K562 (cell line): ENCODE measurements around the gene DPP8. TPM values are rescaled to one million over a fixed set of nuclear protein-coding genes. Genes with fewer than 3 reads are reported as not detected.

ENCODE experiments used
- ATAC-seq: fragments of 200-7000 bp; cut with Tn5 transposase; 3 replicates; pipeline ENCODE4 v1.9.1; 2020; ENCODE audit warnings: moderate library complexity
- BruUV-seq: library from RNA; stranded (reverse); fragments of 400-500 nt; replicated peaks from 2 replicates; lab custom pipeline; 2021; lab: Mats Ljungman, UMichigan
- CTCF ChIA-PET: fragments of 300-600 bp; formaldehyde crosslinking; extraction: SDS; loops from one replicate; lab custom pipeline; 2021; ENCODE audit warnings: low intra/inter-chr PET ratio; lab: Yijun Ruan, JAX
- POLR2A ChIA-PET: fragments of 300-600, 350-650 bp; sonication (Branson Sonifier 250); formaldehyde crosslinking; extraction: SDS; loops from one replicate; lab custom pipeline; 2021; ENCODE audit warnings: antibody characterized with exemption, inconsistent platforms; lab: Yijun Ruan, JAX
- DNase-seq, 4 experiments: peaks; one replicate each; pipeline versions ENCODE4 v3.0.0 to v3.0.0-alpha.2; 2011 to 2018; ENCODE audit warnings: low spot score in 3 of 4, mixed read lengths in 3 of 4; ENCODE audit errors: extremely low read depth in 1 of 4
- FAIRE-seq: peaks from 2 replicates; lab custom pipeline; 2011; peaks lifted over from hg19 to GRCh38; lab: Jason Lieb, UNC
- H2AFZ ChIP-seq: 2 replicates; pipeline ENCODE4 v1.6.0; 2011; ENCODE audit warnings: low read depth, low read length, control low read depth, inconsistent platforms
- H3K27ac ChIP-seq: fragments of 200-600 bp; 3 replicates; pipeline ENCODE4 v1.8.0; 2011; ENCODE audit warnings: low read depth, mild to moderate bottlenecking, control low read depth, inconsistent platforms, low read length, moderate library complexity, mixed read lengths; ENCODE audit errors: extremely low read depth
- H3K27me3 ChIP-seq, 2 experiments: fragments of 300-600 bp in 1 of 2; 2 replicates in 1 of 2; 3 replicates in 1 of 2; pipeline versions ENCODE4 v1.6.0 to v1.8.0; 2011; ENCODE audit warnings: inconsistent platforms in 2 of 2, low read length in 2 of 2, mild to moderate bottlenecking in 1 of 2, mixed read lengths in 1 of 2, moderate library complexity in 1 of 2; ENCODE audit not compliant: control insufficient read depth in 2 of 2, insufficient read depth in 2 of 2
- H3K36me3 ChIP-seq: fragments of 300-600 bp; 3 replicates; pipeline ENCODE4 v1.8.0; 2011; ENCODE audit warnings: mild to moderate bottlenecking, low read length, inconsistent platforms; ENCODE audit not compliant: control insufficient read depth, insufficient read depth
- H3K4me1 ChIP-seq, 2 experiments: fragments of 200-600 bp in 1 of 2; replicated peaks in 1 of 2; 2 replicates in 1 of 2; 3 replicates in 1 of 2; pipeline versions ENCODE4 v1.5.1 to v1.8.0; 2011; ENCODE audit warnings: inconsistent platforms in 2 of 2, low read length in 2 of 2, mild to moderate bottlenecking in 1 of 2, mixed read lengths in 1 of 2, moderate library complexity in 1 of 2; ENCODE audit not compliant: control insufficient read depth in 2 of 2, insufficient read depth in 2 of 2
- H3K4me2 ChIP-seq: 2 replicates; pipeline ENCODE4 v1.6.1; 2011; ENCODE audit warnings: low read length, control low read depth, inconsistent platforms, mixed read lengths; ENCODE audit not compliant: insufficient read depth
- H3K4me3 ChIP-seq: fragments of 200-600 bp; sonication (generic), shearing (Covaris generic); 2 replicates; pipeline ENCODE4 v1.5.1; 2016; ENCODE audit warnings: control low read depth, inconsistent platforms
- H3K79me2 ChIP-seq: fragments of 200-600 bp; 3 replicates; pipeline ENCODE4 v1.8.0; 2011; ENCODE audit warnings: low read length, inconsistent platforms; ENCODE audit not compliant: control insufficient read depth, insufficient read depth
- H3K9ac ChIP-seq, 2 experiments: 2 replicates each; pipeline versions ENCODE4 v1.6.0 to v1.6.1; 2011; ENCODE audit warnings: low read depth in 2 of 2, low read length in 2 of 2, control low read depth in 1 of 2, inconsistent platforms in 1 of 2, mild to moderate bottlenecking in 1 of 2, mixed read lengths in 1 of 2; ENCODE audit not compliant: insufficient read depth in 1 of 2
- H3K9me1 ChIP-seq: one replicate; pipeline ENCODE4 v1.6.0; 2011; ENCODE audit warnings: inconsistent platforms, mild to moderate bottlenecking, low read length, moderate library complexity; ENCODE audit not compliant: control insufficient read depth, insufficient read depth
- H3K9me3 ChIP-seq: replicated peaks from 2 replicates; pipeline ENCODE4 v1.5.1; 2011; ENCODE audit warnings: low read depth, low read length, inconsistent platforms; ENCODE audit not compliant: control insufficient read depth, insufficient read depth
- H4K20me1 ChIP-seq: replicated peaks from 2 replicates; pipeline ENCODE4 v1.6.1; 2011; ENCODE audit warnings: low read length, inconsistent platforms, mixed read lengths; ENCODE audit not compliant: control insufficient read depth, insufficient read depth
- ESRRA ChIP-seq: fragments of 450-650 bp; IDR thresholded peaks from 2 replicates; pipeline ENCODE4 v1.6.1; 2014; ENCODE audit warnings: low read depth, mild to moderate bottlenecking, moderate library complexity, borderline replicate concordance
- IRF2 ChIP-seq: sonication (generic); formaldehyde crosslinking; IDR thresholded peaks from 2 replicates; pipeline ENCODE4 v1.8.1; 2022; ENCODE audit warnings: mild to moderate bottlenecking, missing genetic modification reagents
- KLF10 ChIP-seq: fragments of 250-450 bp; sonication (Bioruptor Pico); IDR thresholded peaks from 2 replicates; pipeline ENCODE4 v1.6.1; 2021; ENCODE audit warnings: matching md5 sums
- NBN ChIP-seq: fragments of 450-650 bp; IDR thresholded peaks from 2 replicates; pipeline ENCODE4 v1.6.1; 2016; ENCODE audit warnings: low read depth, mild to moderate bottlenecking
- NCOA4 ChIP-seq: fragments of 450-650 bp; IDR thresholded peaks from 2 replicates; pipeline ENCODE4 v1.6.1; 2018; ENCODE audit warnings: mild to moderate bottlenecking; ENCODE audit not compliant: partially characterized antibody
- POLR2G ChIP-seq: fragments of 200-400 bp; formaldehyde crosslinking; IDR thresholded peaks from 2 replicates; pipeline ENCODE4 v1.6.1; 2017; ENCODE audit warnings: low read depth, mild to moderate bottlenecking, antibody characterized with exemption, low read length, moderate library complexity
- PYGO2 ChIP-seq: fragments of 450-650 bp; IDR thresholded peaks from 2 replicates; pipeline ENCODE4 v1.6.1; 2016; ENCODE audit warnings: mild to moderate bottlenecking, missing genetic modification characterization, moderate library complexity, missing compliant biosample characterization
- RFX5 ChIP-seq: IDR thresholded peaks from 2 replicates; pipeline ENCODE4 v1.6.1; 2011; ENCODE audit warnings: low read depth, mild to moderate bottlenecking, improper control_type of control experiment, low read length
- U2AF2 ChIP-seq: fragments of 200-400 bp; formaldehyde crosslinking; optimal IDR thresholded peaks from 2 replicates; pipeline ENCODE3; 2017; ENCODE audit warnings: low read depth, mild to moderate bottlenecking, low read length
- YBX1 ChIP-seq: fragments of 450-650 bp; IDR thresholded peaks from 2 replicates; pipeline ENCODE4 v1.7.1; 2016; ENCODE audit warnings: mild to moderate bottlenecking
- ZNF184 ChIP-seq: sonication (generic); formaldehyde crosslinking; IDR thresholded peaks from 2 replicates; pipeline ENCODE4 v1.5.0; 2020; ENCODE audit warnings: missing genetic modification reagents
- ZNF444 ChIP-seq: fragments of 250-450 bp; sonication (Bioruptor Pico); IDR thresholded peaks from 2 replicates; pipeline ENCODE4 v1.4.0; 2020; ENCODE audit warnings: mild to moderate bottlenecking, moderate library complexity
- WGBS: fragments of 100-300 bp; shearing (Covaris generic); methylation state at CpG from one replicate; pipeline ENCODE4 v1.1.6; 2016; ENCODE audit warnings: low coverage, mixed read lengths; ENCODE audit not compliant: insufficient coverage; ENCODE audit errors: missing lambda C conversion rate; 5-methylcytosine and 5-hydroxymethylcytosine counted together
- in situ Hi-C: fragments of 300-500 bp; cut with MboI; formaldehyde crosslinking; loops from 4 replicates; pipeline ENCODE4 v1.15.0; 2018; ENCODE audit warnings: inconsistent platforms, mixed read lengths
- intact Hi-C: fragments of 100-400 bp; cut with micrococcal nuclease; formaldehyde crosslinking; loops from 2 replicates; pipeline ENCODE4 v1.14.2; 2022
- polyA plus RNA-seq, 8 experiments: library from polyadenylated mRNA; depleted of rRNA in 4 of 8; stranded (reverse) in 5 of 8; unstranded in 3 of 8; fragments of >200 nt; fragmentation: Nextera tagmentation in 2 of 8; fragmentation: Illumina TruSeq in 1 of 8; extraction: Ambion mirVana in 2 of 8; extraction: Trizol in 1 of 8; gene quantifications; 2 replicates each; pipeline versions ENCODE4 v1.2.1 to v1.2.3, GENCODE V29; 2011 to 2014; ENCODE audit warnings: inconsistent platforms in 1 of 8, missing spikeins in 1 of 8
- total RNA-seq, 7 experiments: library from RNA; depleted of rRNA in 6 of 7; stranded (reverse); fragments of >200 nt in 6 of 7; fragmentation: Illumina TruSeq in 2 of 7; extraction: Trizol in 2 of 7; gene quantifications; 2 replicates each; pipeline versions ENCODE4 v1.2.1 to v1.2.3, GENCODE V29; 2011 to 2021; ENCODE audit warnings: low replicate concordance in 1 of 7
- TF ChIP-seq, protein P1 (sequence below): fragments of 250-450 bp; sonication (Bioruptor Pico); IDR thresholded peaks from 2 replicates; pipeline ENCODE4 v1.6.1; 2021; ENCODE audit warnings: mild to moderate bottlenecking
- TF ChIP-seq, protein P2 (sequence below): sonication (generic); formaldehyde crosslinking; IDR thresholded peaks from 2 replicates; pipeline ENCODE4 v1.8.1; 2023; ENCODE audit warnings: mild to moderate bottlenecking, missing genetic modification reagents
- TF ChIP-seq, protein P3 (sequence below): fragments of 200-800 bp; sonication (Bioruptor generic); IDR thresholded peaks from 2 replicates; pipeline ENCODE4 v1.6.1; 2016; ENCODE audit warnings: missing genetic modification characterization, missing compliant biosample characterization

The DPP8 gene
- total and polyA plus RNA-seq, 9 of the 15 experiments (the other 6 are each of a cell fraction or from before 2014, with no cell fraction given): 5.5 to 36.7 (median 20.7) TPM

DNA sequence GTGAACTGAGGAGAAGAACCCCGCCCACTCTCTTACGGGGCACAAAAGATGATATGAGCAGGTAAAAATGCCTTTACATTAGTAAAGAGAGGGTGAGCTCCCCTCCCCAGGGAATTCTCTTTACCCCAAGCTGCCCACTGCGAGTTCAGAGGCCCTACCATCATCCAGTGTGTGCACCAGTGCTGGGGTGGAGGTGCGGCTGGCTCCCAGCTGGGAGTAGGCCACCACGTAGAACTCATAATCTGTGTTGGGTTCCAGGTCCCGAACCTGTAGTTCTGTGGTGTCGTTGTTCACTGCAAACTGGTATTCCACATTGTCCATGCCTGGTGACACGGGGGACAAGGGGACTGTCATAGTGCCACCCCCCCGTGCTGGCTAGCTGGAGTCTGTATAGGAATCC is 122.6 kb downstream of the DPP8 start:
- WGBS: 7% methylated on average over 9 of the region's 9 CpGs
- H3K4me1 ChIP-seq: peaks cover 0 to 9% of the 10 kb centered on the region in 2 experiments; a peak in 1 of 5 replicates
- H3K27me3 ChIP-seq: peaks cover 49 to 76% of the 10 kb centered on the region in 2 experiments
- H3K27ac ChIP-seq: no peak overlapping the region
- no peak for ATAC-seq
- H3K9ac ChIP-seq: no peak overlapping the region
- no peaks in the 10 kb centered on the region for H3K79me2 ChIP-seq
- no TSS peak for BruUV-seq
- H3K9me3 ChIP-seq: no peaks in the 10 kb centered on the region
- no peak overlapping the region for H3K4me3 ChIP-seq
- H3K9me1 ChIP-seq: no peaks in the 10 kb centered on the region
- no peaks in the 10 kb centered on the region; the same call in 1 of the 2 replicates for H4K20me1 ChIP-seq
- no peak for FAIRE-seq
- in situ Hi-C loops (no loop called here), intact Hi-C loops (no loop called here)
- no peaks in the 10 kb centered on the region for H3K36me3 ChIP-seq
- no peak overlapping the region for H2AFZ ChIP-seq
- DNase-seq: no peak
- CTCF ChIA-PET: no interaction called here
- H3K4me2 ChIP-seq: no peak overlapping the region
- POLR2A ChIA-PET: interaction anchor here (0.7 to 3.3 kb wide), 3 partner anchors 14 to 90 kb away, joined by 3 to 24 read pairs (median 5); partner anchors contain the start of gene RNU5B-1
- no peak for TF ChIP-seq RFX5
- TF ChIP-seq NBN: no peak
- no peak for TF ChIP-seq NCOA4
- TF ChIP-seq, protein P1, sequence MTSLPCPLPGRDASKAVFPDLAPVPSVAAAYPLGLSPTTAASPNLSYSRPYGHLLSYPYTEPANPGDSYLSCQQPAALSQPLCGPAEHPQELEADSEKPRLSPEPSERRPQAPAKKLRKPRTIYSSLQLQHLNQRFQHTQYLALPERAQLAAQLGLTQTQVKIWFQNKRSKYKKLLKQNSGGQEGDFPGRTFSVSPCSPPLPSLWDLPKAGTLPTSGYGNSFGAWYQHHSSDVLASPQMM (CRISPR knock-in tag): no peak
- TF ChIP-seq, protein P2, sequence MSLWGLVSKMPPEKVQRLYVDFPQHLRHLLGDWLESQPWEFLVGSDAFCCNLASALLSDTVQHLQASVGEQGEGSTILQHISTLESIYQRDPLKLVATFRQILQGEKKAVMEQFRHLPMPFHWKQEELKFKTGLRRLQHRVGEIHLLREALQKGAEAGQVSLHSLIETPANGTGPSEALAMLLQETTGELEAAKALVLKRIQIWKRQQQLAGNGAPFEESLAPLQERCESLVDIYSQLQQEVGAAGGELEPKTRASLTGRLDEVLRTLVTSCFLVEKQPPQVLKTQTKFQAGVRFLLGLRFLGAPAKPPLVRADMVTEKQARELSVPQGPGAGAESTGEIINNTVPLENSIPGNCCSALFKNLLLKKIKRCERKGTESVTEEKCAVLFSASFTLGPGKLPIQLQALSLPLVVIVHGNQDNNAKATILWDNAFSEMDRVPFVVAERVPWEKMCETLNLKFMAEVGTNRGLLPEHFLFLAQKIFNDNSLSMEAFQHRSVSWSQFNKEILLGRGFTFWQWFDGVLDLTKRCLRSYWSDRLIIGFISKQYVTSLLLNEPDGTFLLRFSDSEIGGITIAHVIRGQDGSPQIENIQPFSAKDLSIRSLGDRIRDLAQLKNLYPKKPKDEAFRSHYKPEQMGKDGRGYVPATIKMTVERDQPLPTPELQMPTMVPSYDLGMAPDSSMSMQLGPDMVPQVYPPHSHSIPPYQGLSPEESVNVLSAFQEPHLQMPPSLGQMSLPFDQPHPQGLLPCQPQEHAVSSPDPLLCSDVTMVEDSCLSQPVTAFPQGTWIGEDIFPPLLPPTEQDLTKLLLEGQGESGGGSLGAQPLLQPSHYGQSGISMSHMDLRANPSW (CRISPR knock-in tag): no peak
- TF ChIP-seq IRF2 (CRISPR knock-in tag): no peak
- no peak for TF ChIP-seq KLF10 (CRISPR knock-in tag)
- no peak for TF ChIP-seq ESRRA
- TF ChIP-seq, protein P3, sequence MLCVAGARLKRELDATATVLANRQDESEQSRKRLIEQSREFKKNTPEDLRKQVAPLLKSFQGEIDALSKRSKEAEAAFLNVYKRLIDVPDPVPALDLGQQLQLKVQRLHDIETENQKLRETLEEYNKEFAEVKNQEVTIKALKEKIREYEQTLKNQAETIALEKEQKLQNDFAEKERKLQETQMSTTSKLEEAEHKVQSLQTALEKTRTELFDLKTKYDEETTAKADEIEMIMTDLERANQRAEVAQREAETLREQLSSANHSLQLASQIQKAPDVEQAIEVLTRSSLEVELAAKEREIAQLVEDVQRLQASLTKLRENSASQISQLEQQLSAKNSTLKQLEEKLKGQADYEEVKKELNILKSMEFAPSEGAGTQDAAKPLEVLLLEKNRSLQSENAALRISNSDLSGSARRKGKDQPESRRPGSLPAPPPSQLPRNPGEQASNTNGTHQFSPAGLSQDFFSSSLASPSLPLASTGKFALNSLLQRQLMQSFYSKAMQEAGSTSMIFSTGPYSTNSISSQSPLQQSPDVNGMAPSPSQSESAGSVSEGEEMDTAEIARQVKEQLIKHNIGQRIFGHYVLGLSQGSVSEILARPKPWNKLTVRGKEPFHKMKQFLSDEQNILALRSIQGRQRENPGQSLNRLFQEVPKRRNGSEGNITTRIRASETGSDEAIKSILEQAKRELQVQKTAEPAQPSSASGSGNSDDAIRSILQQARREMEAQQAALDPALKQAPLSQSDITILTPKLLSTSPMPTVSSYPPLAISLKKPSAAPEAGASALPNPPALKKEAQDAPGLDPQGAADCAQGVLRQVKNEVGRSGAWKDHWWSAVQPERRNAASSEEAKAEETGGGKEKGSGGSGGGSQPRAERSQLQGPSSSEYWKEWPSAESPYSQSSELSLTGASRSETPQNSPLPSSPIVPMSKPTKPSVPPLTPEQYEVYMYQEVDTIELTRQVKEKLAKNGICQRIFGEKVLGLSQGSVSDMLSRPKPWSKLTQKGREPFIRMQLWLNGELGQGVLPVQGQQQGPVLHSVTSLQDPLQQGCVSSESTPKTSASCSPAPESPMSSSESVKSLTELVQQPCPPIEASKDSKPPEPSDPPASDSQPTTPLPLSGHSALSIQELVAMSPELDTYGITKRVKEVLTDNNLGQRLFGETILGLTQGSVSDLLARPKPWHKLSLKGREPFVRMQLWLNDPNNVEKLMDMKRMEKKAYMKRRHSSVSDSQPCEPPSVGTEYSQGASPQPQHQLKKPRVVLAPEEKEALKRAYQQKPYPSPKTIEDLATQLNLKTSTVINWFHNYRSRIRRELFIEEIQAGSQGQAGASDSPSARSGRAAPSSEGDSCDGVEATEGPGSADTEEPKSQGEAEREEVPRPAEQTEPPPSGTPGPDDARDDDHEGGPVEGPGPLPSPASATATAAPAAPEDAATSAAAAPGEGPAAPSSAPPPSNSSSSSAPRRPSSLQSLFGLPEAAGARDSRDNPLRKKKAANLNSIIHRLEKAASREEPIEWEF (CRISPR knock-in tag): no peak
- TF ChIP-seq ZNF184 (CRISPR knock-in tag): no peak
- no peak for TF ChIP-seq U2AF2
- TF ChIP-seq PYGO2 (tag): no peak
- TF ChIP-seq ZNF444 (CRISPR knock-in tag): no peak
- no peak for TF ChIP-seq POLR2G
- TF ChIP-seq YBX1: no peak
